ENCODE measurements around the gene FBN2. TPM values are rescaled to one million over a fixed set of nuclear protein-coding genes. Genes with fewer than 3 reads are reported as not detected.

FBN2 gene
- total and polyA plus RNA-seq, 2 donors (not counting 1 experiment from before 2014, with no cell fraction given), result 43.1 to 80.1 TPM

DNA sequence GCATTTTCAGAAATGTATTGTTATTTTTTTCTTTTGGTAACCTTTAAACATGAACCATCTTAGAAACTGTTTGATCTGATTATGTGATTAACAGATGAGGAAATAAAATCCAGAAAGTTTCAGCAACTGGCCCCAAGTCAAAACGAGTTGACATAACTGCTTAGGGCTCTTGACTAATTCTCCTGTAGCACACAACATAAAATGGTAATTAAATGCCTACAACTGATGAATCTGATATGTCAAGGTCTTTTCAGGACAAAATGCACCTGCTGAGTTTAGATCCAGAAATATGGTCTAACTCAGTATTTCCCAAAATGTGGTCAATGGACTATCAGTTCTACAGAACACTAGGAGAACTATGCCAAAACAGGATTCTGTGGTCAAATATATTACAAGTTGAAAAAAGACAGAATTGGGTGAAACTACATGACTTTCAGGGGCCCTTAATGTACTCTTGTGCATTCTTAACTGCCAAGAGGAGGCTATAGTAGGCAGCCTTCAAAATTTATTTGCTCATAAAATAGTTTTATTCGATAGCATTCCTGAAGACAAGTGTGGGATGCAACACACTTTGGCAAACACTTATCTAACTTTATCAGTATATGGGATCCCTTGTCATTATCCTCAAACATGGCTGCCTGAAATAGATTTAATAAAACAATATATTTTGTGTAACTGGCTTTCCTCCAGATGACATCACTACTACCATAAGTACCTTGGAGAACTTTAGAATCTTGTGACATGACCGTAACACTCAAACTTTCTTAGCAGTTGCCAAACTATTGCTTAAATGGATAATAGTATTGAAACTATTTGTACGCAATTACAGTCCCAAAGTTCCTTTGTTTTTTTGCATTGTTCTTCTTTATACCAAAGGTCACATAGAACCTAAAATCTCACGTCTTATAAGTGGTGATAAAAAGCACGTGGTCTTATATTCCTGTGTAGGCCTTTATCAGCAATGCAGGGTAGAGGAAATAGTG, 59.4 kb downstream of the FBN2 start:
- TF ChIP-seq, protein P1, sequence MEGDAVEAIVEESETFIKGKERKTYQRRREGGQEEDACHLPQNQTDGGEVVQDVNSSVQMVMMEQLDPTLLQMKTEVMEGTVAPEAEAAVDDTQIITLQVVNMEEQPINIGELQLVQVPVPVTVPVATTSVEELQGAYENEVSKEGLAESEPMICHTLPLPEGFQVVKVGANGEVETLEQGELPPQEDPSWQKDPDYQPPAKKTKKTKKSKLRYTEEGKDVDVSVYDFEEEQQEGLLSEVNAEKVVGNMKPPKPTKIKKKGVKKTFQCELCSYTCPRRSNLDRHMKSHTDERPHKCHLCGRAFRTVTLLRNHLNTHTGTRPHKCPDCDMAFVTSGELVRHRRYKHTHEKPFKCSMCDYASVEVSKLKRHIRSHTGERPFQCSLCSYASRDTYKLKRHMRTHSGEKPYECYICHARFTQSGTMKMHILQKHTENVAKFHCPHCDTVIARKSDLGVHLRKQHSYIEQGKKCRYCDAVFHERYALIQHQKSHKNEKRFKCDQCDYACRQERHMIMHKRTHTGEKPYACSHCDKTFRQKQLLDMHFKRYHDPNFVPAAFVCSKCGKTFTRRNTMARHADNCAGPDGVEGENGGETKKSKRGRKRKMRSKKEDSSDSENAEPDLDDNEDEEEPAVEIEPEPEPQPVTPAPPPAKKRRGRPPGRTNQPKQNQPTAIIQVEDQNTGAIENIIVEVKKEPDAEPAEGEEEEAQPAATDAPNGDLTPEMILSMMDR (conservative IDR thresholded peaks at IDR 0.05 in 1 of 2, IDR thresholded peaks at IDR 0.05 in 1 of 2; ENCODE audit: low read depth in 1 of 2, low read length in 2 of 2), result no peak
- TF ChIP-seq EZH2 (IDR thresholded peaks at IDR 0.05; ENCODE audit: low read length, missing control alignments), result no peak
- no peak overlapping the region for H3K4me2 ChIP-seq (ENCODE audit: extremely low read depth, insufficient read depth, low read length)
- no peak overlapping the region for H3K9ac ChIP-seq (ENCODE audit: insufficient read depth, low read length)
- no peak for DNase-seq (ENCODE audit: low read depth in 2 of 2)
- H3K4me1 ChIP-seq (ENCODE audit: control insufficient read depth, extremely low read depth, insufficient read depth, low read length), result no peaks in the 10 kb centered on the region
- H3K79me2 ChIP-seq (ENCODE audit: control insufficient read depth, insufficient read depth, low read length), result no peaks in the 10 kb centered on the region
- no peak overlapping the region for H3K27ac ChIP-seq (ENCODE audit: insufficient read depth, low read length)
- H2AFZ ChIP-seq (ENCODE audit: low read length), result no peak overlapping the region
- no peaks in the 10 kb centered on the region for H3K9me3 ChIP-seq (ENCODE audit: control insufficient read depth, insufficient read depth, low read depth, low read length)
- no peaks in the 10 kb centered on the region for H3K36me3 ChIP-seq (ENCODE audit: control insufficient read depth, insufficient read depth, low read length)
- H3K27me3 ChIP-seq (ENCODE audit: control insufficient read depth, insufficient read depth, low read length), result no peaks in the 10 kb centered on the region
- H4K20me1 ChIP-seq (ENCODE audit: control insufficient read depth, extremely low read depth, insufficient read depth, low read length), result no peaks in the 10 kb centered on the region
- no peak overlapping the region for H3K4me3 ChIP-seq (replicated peaks in 1 of 4; ENCODE audit: control extremely low read depth in 1 of 4, insufficient read depth in 1 of 4, low read depth in 3 of 4, low read length in 4 of 4)

DNA sequence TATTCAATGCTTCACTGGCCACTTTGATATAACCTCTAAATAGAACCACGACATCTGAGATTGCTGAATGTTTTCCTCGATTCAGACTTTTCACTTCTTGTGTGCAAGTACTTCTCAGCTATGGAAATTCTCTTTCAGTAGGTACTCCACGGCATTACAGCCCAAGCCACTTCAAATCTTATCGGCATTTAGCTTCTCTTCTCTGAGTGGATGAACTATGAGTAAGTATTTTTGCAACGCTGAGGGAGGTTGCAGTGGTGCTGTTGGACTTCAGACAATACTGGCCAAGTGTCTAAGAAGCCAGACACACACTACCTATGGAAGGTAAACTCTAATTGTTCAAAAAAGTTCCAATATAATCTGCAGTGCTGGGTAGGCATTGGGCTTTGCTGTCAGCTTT, 60.1 kb downstream of the FBN2 start:
- H3K36me3 ChIP-seq (ENCODE audit: control insufficient read depth, insufficient read depth, low read length), result no peaks in the 10 kb centered on the region
- no peak overlapping the region for H3K4me2 ChIP-seq (ENCODE audit: extremely low read depth, insufficient read depth, low read length)
- H4K20me1 ChIP-seq (ENCODE audit: control insufficient read depth, extremely low read depth, insufficient read depth, low read length), result no peaks in the 10 kb centered on the region
- H2AFZ ChIP-seq (ENCODE audit: low read length), result no peak overlapping the region
- no peak overlapping the region for H3K27ac ChIP-seq (ENCODE audit: insufficient read depth, low read length)
- H3K79me2 ChIP-seq (ENCODE audit: control insufficient read depth, insufficient read depth, low read length), result no peaks in the 10 kb centered on the region
- no peak for TF ChIP-seq EZH2 (IDR thresholded peaks at IDR 0.05; ENCODE audit: low read length, missing control alignments)
- TF ChIP-seq, protein P1 (conservative IDR thresholded peaks at IDR 0.05 in 1 of 2, IDR thresholded peaks at IDR 0.05 in 1 of 2; ENCODE audit: low read depth in 1 of 2, low read length in 2 of 2), result no peak
- no peaks in the 10 kb centered on the region for H3K9me3 ChIP-seq (ENCODE audit: control insufficient read depth, insufficient read depth, low read depth, low read length)
- no peak overlapping the region for H3K4me3 ChIP-seq (replicated peaks in 1 of 4; ENCODE audit: control extremely low read depth in 1 of 4, insufficient read depth in 1 of 4, low read depth in 3 of 4, low read length in 4 of 4)
- H3K4me1 ChIP-seq (ENCODE audit: control insufficient read depth, extremely low read depth, insufficient read depth, low read length), result no peaks in the 10 kb centered on the region
- no peak overlapping the region for H3K9ac ChIP-seq (ENCODE audit: insufficient read depth, low read length)
- H3K27me3 ChIP-seq (ENCODE audit: control insufficient read depth, insufficient read depth, low read length), result no peaks in the 10 kb centered on the region
- DNase-seq (ENCODE audit: low read depth in 2 of 2), result peak in 1 of 2 donors; percentile 52

DNA sequence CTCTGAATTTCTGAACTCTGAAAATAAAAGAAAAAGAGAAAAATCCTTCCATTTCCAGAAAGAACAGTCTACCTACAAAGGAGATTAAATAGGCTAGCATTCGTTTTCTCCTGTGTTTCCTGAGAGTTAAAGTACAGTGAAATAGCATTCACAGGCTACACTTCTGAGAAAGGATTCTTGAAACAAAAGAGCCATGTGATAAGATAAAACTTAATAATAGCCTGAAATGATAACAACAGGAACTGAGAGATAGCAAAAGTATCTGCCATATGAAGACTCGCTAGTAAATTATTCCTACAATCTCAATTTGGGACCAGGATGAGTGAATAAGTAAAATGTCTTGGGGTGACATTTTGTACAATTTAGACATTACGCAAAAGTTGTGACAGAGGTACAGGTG, 62.4 kb downstream of the FBN2 start:
- Histone ChIP-seq H4K20me1 (ENCODE audit: control insufficient read depth, extremely low read depth, insufficient read depth, low read length) (no peaks in the 10 kb centered on the region), H3K27ac (ENCODE audit: insufficient read depth, low read length) (no peak overlapping the region), H3K4me3 (replicated peaks in 1 of 4; ENCODE audit: control extremely low read depth in 1 of 4, insufficient read depth in 1 of 4, low read depth in 3 of 4, low read length in 4 of 4) (no peak overlapping the region), H3K27me3 (ENCODE audit: control insufficient read depth, insufficient read depth, low read length) (no peaks in the 10 kb centered on the region), H2AFZ (ENCODE audit: low read length) (no peak overlapping the region), H3K9ac (ENCODE audit: insufficient read depth, low read length) (no peak overlapping the region), H3K4me1 (ENCODE audit: control insufficient read depth, extremely low read depth, insufficient read depth, low read length) (no peaks in the 10 kb centered on the region), H3K9me3 (ENCODE audit: control insufficient read depth, insufficient read depth, low read depth, low read length) (no peaks in the 10 kb centered on the region), H3K36me3 (ENCODE audit: control insufficient read depth, insufficient read depth, low read length) (no peaks in the 10 kb centered on the region), H3K79me2 (ENCODE audit: control insufficient read depth, insufficient read depth, low read length) (no peaks in the 10 kb centered on the region), H3K4me2 (ENCODE audit: extremely low read depth, insufficient read depth, low read length) (no peak overlapping the region)
- TF ChIP-seq, protein P1 (conservative IDR thresholded peaks at IDR 0.05 in 1 of 2, IDR thresholded peaks at IDR 0.05 in 1 of 2; ENCODE audit: low read depth in 1 of 2, low read length in 2 of 2), result no peak
- no peak for TF ChIP-seq EZH2 (IDR thresholded peaks at IDR 0.05; ENCODE audit: low read length, missing control alignments)
- no peak for DNase-seq (ENCODE audit: low read depth in 2 of 2)

Measured in fibroblast of lung (primary cell).